IPS-15b (cell line): ENCODE results near the gene DEPDC1B.
A peak's percentile ranks its signal among the peaks of the same experiment; 100 is the strongest.
"Not testable (repeated sequence)": the region's sequence is repeated elsewhere in the genome, so short reads cannot be mapped to it uniquely, and the experiment has no call there.

ENCODE experiments used
- H3K27me3 ChIP-seq: one replicate; pipeline ENCODE4 v1.6.1; 2013; ENCODE audit warnings: low read length; ENCODE audit not compliant: control insufficient read depth, insufficient read depth
- H3K36me3 ChIP-seq: one replicate; pipeline ENCODE4 v1.6.1; 2013; ENCODE audit warnings: low read length; ENCODE audit not compliant: control insufficient read depth, insufficient read depth
- H3K4me1 ChIP-seq: one replicate; pipeline ENCODE4 v1.6.1; 2013; ENCODE audit warnings: mild to moderate bottlenecking, low read length; ENCODE audit not compliant: control insufficient read depth, insufficient read depth
- H3K4me3 ChIP-seq: one replicate; pipeline ENCODE4 v1.5.1; 2013; ENCODE audit warnings: low read depth, low read length
- H3K9ac ChIP-seq: one replicate; pipeline ENCODE4 v1.6.1; 2013; ENCODE audit warnings: low read depth, mild to moderate bottlenecking, low read length
- H3K9me3 ChIP-seq: one replicate; pipeline ENCODE4 v1.6.1; 2013; ENCODE audit warnings: mild to moderate bottlenecking, low read length; ENCODE audit not compliant: control insufficient read depth, insufficient read depth

DEPDC1B gene

DNA sequence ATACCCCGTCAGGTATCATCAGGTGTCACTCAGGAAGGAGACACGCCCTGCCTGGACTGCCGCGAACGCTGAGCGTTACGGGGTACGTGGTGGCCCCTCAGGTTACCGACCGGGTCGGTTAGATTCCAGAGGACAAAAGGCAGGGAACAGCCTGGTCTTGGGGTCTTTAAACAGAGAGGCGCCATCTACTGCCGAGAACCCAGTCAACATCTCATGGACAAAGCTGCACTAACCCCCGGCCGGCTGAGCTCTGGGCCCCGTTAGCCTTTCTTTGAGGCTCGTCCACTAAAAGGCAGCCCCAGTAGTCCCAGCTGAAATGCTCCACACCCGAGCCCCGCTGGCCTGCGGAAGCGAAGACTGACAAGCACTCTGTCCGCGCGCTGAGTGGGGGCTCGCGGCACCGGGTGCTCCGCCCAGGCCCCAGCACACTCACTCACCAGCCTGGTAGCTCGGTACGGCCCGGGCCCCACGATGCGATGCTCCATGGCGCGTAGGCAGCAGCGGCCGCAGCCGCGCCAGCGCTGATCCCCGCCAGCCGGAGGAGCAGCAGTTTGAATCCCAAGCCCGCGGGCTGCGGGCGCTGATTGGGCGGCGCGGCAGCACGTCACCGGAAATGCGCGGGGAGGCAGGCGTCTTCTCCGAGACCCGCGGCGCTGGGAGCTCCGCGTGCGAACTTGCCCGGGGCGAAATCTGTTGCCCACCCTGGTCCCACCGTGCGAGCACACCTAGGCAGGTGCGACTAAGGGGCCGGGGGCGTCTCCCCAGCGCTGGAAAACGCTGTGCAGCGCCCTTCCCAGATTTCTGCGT lies at the start of gene DEPDC1B:
DEPDC1B (minus strand) TSS at position 558 of the 807 bp plus-strand sequence; CDS start at position 485, 73 bp downstream.
- no peaks in the 10 kb centered on the region for H3K9me3 ChIP-seq
- no peaks in the 10 kb centered on the region for H3K36me3 ChIP-seq
- peaks cover 3% of the 10 kb centered on the region for H3K4me1 ChIP-seq
- H3K27me3 ChIP-seq: no peaks in the 10 kb centered on the region
- H3K4me3 ChIP-seq: peak within 1 kb of the TSS; percentile 76
- peak within 1 kb of the TSS; percentile 93 for H3K9ac ChIP-seq

DNA sequence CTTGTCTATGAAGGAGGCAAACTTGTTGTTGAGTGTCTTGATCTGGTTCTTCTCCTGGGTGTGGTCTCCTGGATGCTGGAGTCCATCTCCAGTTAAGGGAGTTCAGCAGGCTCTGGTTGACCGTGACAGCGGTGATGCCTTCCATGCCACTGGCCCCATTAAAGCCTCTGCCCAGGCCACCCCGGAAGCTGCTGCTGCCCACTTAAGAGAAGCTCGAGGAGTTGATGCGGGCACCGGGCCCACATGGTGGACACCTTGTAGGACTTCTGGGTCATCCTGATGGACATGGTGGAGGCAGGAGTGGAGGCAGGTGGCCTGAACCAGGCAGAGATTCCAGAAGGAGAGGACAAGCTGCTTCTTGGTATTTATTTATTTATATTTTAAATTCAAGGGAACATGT lies 44.7 kb upstream of the DEPDC1B start:
- Histone ChIP-seq H3K9ac (no peak overlapping the region), H3K27me3 (no peaks in the 10 kb centered on the region), H3K4me3 (no peak overlapping the region), H3K4me1 (no peaks in the 10 kb centered on the region), H3K36me3 (no peaks in the 10 kb centered on the region), H3K9me3 (no peaks in the 10 kb centered on the region)

- Histone ChIP-seq H3K36me3 (no peaks in the 10 kb centered on the region), H3K4me1 (no peaks in the 10 kb centered on the region), H3K27me3 (no peaks in the 10 kb centered on the region), H3K9ac (no peak overlapping the region), H3K9me3 (no peaks in the 10 kb centered on the region), H3K4me3 (no peak overlapping the region)
Measured at GRCh38 chr5:60743511-60744314, 43.7 kb upstream of the DEPDC1B start.

DNA sequence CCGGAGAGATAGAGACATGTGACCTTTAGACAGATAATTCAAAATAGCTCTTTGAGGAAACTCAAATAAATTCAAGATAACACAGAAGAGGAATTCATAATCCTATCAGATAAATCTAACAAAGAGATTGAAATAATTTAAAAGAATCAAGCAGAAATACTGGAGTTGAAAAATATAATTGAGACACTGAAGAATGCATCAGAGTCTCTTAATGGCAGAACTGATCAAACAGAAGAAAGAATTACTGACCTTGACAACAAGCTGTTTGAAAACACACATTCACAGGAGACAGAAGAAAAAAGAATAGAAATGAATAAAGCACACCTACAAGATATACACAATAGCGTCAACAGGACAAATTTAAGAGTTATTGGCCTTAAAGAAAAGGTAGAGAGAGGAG lies 40.4 kb upstream of the DEPDC1B start:
- Histone ChIP-seq H3K4me1 (peaks cover 3% of the 10 kb centered on the region), H3K36me3 (no peaks in the 10 kb centered on the region), H3K9ac (no peak overlapping the region), H3K4me3 (no peak overlapping the region), H3K9me3 (no peaks in the 10 kb centered on the region), H3K27me3 (no peaks in the 10 kb centered on the region)

GRCh38 chr5:60738933-60739332 lies 39.0 kb upstream of the DEPDC1B start:
- Histone ChIP-seq H3K4me3 (no peak overlapping the region), H3K9me3 (no peaks in the 10 kb centered on the region), H3K36me3 (no peaks in the 10 kb centered on the region), H3K9ac (no peak overlapping the region), H3K4me1 (peaks cover 3% of the 10 kb centered on the region), H3K27me3 (no peaks in the 10 kb centered on the region)

DNA sequence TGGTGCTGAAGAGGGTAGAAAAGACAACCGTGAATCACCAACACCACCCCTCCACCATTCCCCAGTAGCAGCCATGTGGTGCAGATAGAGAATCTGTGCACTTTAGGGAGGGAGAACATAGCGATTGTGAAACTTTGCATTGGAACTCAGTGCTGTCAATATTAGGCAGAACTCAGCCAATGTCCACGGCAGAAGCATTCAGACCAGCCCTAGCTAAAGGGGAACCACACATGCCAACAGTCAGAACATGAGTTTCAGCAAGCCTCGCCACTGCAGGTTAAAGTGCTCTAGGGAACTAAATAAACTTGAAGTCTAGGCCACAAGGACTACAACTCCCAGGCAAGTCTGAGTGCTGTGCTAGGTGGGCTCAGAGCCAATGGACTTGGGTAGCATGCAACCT lies 38.5 kb upstream of the DEPDC1B start:
- Histone ChIP-seq H3K9me3 (no peaks in the 10 kb centered on the region), H3K9ac (no peak overlapping the region), H3K4me1 (peaks cover 3% of the 10 kb centered on the region), H3K36me3 (no peaks in the 10 kb centered on the region), H3K27me3 (no peaks in the 10 kb centered on the region), H3K4me3 (no peak overlapping the region)

GRCh38 chr5:60730858-60731257 lies 30.9 kb upstream of the DEPDC1B start:
- H3K4me3 ChIP-seq, H3K4me1 ChIP-seq, H3K36me3 ChIP-seq, H3K9ac ChIP-seq, H3K9me3 ChIP-seq, H3K27me3 ChIP-seq: not testable (repeated sequence)

- H3K36me3 ChIP-seq: no peaks in the 10 kb centered on the region
- H3K9me3 ChIP-seq: no peaks in the 10 kb centered on the region
- no peak overlapping the region for H3K9ac ChIP-seq
- no peak overlapping the region for H3K4me3 ChIP-seq
- H3K27me3 ChIP-seq: no peaks in the 10 kb centered on the region
- peaks cover 3% of the 10 kb centered on the region for H3K4me1 ChIP-seq
Measured at GRCh38 chr5:60727033-60727679, 27.2 kb upstream of the DEPDC1B start.

DNA sequence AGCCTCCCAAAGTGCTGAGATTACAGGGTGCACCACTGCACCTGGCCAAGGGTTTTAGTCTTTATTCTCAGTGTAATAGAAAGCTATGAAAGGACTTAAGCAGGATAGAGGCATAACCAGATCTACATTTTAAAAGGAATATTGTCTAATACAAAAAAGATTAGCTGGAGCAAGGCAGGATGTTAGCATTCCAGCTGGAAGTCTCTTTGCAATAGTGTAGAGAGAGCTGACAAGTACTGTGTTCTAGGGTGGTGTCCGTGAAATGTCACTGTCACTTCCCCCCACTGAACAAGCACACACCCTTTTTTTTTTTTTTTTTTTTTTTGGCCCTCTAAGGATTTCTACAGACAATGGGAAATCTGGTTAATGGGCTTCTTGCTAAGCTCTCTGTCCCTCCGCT lies 24.2 kb upstream of the DEPDC1B start:
- no peaks in the 10 kb centered on the region for H3K36me3 ChIP-seq
- H3K9me3 ChIP-seq: no peaks in the 10 kb centered on the region
- H3K27me3 ChIP-seq: no peaks in the 10 kb centered on the region
- no peak overlapping the region for H3K9ac ChIP-seq
- no peak overlapping the region for H3K4me3 ChIP-seq
- H3K4me1 ChIP-seq: peaks cover 3% of the 10 kb centered on the region

DNA sequence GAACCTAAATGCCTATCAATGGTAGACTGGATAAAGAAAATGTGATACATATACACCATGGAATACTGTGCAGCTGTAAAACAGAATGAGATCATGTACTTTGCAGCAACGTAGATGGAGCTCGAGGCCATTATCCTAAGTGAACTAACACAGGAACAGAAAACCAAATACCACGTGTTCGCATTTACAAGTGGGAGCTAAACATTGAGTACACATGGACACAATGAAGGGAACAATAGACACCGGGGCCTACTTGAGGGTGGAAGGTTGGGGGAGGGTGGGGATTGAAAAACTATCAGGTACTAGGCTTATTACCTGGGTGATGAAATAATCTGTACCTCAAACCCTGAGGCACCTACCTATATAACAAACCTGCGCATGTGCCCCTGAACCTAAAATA lies 22.4 kb upstream of the DEPDC1B start:
- H3K36me3 ChIP-seq: no peaks in the 10 kb centered on the region
- no peaks in the 10 kb centered on the region for H3K27me3 ChIP-seq
- no peak overlapping the region for H3K4me3 ChIP-seq
- no peak overlapping the region for H3K9ac ChIP-seq
- peaks cover 3% of the 10 kb centered on the region for H3K4me1 ChIP-seq
- H3K9me3 ChIP-seq: no peaks in the 10 kb centered on the region

DNA sequence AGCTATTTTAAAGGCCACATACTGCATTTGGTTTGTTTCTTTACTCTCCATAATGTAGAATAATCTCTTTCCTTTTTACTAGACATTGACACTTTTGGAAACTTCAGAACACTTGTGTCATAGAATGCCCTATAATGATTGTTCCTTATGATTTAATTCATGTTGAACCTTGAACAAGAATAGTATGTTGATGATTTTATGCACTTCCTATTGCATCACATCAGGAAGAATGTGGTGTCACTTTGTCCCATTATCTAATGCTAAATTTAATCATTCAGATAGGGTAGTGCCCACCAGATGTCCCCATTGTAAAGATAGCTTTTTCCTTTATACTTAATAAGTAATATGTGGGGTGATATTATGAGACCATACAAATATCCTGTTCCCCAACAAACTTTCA lies 19.4 kb upstream of the DEPDC1B start:
- Histone ChIP-seq H3K4me3 (no peak overlapping the region), H3K9ac (no peak overlapping the region), H3K9me3 (no peaks in the 10 kb centered on the region), H3K36me3 (no peaks in the 10 kb centered on the region), H3K4me1 (peaks cover 3% of the 10 kb centered on the region), H3K27me3 (no peaks in the 10 kb centered on the region)
